ENCODE results near the gene PRKCE. TPM values are rescaled to one million over a fixed set of nuclear protein-coding genes. Genes with fewer than 3 reads are reported as not detected.

PRKCE gene
- total RNA-seq, 1 experiment from 2014 or later, result 17.7 TPM

DNA sequence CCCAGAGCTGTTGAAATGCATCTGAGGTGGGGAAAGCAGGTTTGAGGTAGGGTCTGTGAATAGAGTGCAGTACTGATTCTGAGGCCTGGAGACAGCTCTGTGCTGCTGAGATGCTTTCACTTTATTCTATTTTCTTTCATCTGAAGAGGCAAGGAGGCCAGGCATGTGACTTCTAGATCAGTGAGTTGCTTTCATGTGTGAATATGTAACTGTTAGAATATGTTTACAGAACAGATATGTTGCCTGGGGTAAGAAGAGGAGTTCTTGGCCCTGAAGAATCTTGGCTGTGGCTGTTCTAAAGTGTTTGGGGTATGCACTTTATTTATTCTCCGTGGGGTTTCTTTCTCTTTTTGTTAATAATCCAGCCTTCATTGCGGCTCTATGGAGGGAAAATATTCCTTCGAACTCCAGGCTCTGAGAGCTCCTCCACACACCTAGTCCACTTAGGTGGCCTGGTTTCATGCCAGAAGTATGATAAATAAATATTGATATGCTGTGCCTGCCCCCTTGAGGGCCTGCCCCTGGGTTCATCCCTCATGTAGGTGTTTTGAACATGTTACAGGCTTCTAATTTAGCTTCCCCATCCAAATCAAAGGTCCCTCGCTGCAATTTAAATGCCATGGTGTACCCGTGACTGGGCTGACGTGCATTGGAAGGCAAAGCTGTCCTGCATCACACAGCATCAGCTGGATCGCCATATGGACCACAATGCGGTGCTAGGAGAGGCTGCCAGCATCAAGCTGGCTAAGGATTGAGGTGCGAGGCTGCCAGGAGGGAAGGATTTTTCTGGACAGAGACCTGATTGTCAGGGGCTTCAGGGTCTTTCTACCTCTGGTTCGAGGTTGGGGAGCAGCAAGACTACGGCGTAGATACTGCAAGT, 102.9 kb downstream of the PRKCE start:
- DNase-seq (ENCODE audit: low spot score), result no peak

DNA sequence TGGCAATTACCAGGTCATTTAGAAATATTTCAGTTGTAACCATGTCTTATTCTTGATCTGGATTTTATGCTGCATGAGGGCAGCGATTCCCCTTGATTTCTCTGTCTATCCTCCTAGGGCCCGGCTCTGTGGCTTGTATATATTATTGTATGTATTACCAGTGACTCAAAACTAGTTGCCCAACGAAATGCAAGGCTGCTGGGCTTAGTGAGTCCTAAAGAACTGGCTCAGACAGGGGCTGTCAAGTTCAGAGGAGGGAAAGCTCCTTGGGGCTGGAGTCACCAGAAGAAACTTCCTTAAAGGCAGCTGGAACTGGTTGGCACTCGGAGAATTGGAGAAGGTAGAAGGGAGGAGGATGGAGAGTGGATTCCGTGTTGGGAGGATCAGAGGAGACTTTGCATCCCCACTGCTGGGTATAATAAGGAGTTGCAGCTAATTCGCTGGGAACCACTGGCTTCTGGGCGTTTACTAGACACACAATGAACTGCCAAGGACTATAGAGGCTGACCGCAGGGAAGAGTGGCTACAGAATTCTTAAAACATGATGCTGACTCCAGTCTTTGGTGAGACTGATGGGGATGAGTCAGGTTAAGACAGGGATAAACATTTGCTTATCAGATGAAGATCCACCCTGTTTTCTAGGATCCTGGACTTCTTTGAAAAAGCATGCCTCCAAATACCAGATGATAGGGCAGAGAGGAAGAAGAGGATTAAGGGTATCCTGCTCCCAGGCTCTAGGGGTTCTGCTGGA, 104.3 kb downstream of the PRKCE start:
- peak; percentile 96 for DNase-seq (ENCODE audit: low spot score)

DNA sequence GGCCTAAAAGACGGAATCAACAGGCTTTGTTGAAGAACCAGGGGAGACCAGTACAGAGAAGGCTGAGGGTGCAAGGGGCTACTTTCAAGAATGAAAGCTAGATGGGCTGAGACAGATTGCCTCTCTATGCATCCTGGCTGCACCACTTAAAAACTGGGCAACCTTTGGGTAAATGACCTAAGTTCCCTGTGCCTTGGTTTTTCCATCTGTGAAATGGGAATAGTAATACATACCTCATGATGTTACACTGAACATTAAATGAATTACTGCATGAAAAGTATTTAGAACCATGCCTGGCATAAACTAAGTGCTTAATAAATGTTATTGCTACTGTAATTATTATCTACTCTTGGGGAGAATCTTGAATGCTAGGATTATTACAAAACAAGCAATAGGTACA, 106.5 kb downstream of the PRKCE start:
- no peak for DNase-seq (ENCODE audit: low spot score)

DNA sequence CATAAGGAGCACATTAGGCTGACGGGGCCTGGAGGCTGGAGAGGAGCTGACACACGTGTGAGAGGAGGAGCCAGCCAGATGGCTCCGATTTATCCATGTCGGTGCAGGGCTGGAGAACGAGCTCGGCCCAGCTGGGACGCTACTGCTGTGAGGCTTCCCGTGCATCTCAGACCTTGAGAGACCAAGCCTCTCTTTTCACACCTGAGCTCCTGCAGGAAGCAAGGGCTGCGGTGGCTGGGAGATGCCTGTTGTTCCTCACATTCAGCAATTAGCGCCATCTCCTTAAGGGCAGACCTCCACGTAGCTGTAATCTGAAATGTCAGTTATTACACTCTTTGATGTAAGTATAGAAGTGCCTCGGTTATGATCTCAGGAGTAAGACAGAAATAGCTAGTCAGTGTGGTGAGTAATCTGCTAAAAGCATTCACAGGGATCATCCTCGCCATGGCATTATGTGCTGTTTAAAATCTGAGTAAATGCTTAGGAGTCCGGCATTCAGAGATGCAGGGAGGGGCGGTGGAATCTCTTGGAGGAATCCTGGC, 107.9 kb downstream of the PRKCE start:
- DNase-seq (ENCODE audit: low spot score), result peak; percentile 60

DNA sequence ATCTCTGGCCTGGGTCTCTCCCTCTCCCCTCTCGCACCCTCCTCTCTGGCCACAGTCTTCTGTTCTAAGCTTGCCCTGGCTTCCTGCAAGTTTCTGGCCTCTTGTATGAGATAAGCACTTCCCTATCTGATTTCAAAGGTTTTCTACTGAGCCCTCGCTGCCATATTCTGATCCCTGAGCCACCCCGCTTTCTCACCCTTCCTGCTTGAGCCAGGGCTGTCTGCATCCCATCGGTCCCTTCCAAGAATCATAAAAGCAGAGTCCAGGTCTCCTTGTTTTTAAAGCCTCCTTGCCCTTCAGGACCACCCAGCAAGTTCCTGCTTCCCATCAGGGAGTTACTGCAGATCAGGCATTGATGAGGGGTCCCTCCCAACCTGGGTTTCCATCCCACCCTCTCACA, 110.2 kb downstream of the PRKCE start:
- DNase-seq (ENCODE audit: low spot score), result no peak

DNA sequence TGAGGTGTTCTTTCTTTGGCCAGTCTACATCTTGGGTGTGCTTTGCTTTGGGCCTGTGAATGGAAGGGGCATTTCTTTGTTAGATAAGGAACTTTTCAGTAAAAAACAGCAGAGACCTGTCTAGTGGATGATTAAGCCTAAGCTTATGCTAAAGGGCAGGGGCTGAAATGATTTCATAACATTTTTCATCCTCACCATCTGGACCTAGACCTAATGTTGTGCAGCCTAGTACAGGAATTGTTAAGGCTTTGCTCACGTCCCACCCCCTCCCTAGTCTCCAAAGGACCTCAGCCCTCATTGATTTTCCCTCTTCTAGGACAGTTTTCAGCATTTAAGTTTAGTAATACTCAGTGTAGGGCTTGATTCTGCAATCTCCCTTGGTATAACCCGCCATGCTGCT, 111.8 kb downstream of the PRKCE start:
- no peak for DNase-seq (ENCODE audit: low spot score)

DNA sequence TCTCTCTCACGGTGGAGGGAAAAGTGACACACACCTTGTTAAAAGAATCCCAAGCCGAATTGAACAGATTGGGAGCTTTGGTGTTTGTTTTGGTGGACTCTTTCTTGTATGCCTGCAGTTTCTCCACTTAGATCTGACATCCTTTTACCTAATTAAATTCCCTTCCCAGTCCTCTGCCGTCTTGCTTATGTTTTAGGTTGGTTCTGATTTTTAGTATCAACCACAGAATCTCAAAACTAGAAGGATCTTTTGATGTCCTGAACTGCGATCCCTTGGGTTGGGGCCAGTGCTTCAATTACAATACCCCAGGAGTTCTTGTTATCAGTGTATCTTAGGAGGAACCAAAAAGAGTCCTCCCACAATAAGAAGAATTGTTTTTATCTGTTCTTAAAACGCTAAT, 112.3 kb downstream of the PRKCE start:
- no peak for DNase-seq (ENCODE audit: low spot score)

DNA sequence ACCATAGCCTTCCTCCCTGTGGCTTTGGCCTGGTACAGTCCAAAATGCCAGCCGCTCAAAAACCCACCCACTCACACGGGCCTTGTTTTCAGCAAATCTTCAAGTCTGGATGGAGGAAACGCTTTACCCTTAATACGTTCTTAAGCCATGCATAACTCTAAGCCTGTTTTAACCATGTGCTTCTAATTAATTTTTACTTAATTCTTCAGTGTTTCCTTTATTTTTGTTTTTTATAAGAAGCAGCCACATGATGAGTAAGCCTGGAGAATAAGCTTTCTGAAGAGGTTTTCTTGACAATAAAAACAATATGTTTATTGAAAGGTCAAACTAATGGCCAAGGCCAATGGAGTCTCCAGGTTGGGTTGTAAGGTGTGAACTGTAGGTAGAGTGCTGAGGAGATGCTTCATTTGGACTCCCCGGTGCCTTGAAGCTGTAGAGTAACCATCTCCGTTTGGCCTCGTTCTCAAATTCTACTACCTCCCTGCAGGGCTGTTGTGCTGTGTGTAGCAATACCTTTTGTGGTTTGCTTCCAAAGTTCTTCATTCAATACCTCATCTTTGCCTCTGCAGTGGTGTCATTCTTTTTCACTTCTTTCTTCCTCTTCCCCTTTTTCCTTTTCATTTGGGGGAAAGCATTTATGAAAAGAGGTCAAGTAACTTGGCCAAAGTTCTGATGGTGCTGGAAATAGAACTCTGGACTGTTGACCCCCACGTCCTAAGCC, 113.7 kb downstream of the PRKCE start:
- DNase-seq (ENCODE audit: low spot score), result no peak

DNA sequence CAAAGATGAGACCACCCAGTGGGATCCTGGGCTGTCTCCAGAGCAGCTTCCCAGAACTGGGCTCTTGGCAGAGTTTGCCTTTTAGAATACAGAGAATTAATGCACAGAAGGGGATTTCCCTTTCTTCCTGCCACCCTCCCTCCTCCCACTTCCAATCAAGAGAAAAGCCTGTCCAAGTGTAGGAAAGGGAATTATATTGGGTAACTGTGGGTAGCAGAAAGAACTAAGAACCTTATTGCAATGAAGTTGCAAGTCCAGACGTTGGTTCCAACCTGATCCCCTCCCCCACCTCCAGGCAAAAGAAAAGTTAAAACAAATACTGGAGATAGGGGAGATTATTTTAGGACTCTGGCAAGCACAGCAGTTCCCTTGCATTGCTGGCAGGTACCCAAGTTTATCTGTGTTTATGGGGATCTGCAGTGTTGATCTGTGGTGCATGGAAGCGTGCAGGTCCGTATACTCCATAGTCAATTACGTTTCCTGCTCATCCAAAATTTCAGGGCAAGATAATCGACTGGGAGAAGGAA, 114.3 kb downstream of the PRKCE start:
- no peak for DNase-seq (ENCODE audit: low spot score)

DNA sequence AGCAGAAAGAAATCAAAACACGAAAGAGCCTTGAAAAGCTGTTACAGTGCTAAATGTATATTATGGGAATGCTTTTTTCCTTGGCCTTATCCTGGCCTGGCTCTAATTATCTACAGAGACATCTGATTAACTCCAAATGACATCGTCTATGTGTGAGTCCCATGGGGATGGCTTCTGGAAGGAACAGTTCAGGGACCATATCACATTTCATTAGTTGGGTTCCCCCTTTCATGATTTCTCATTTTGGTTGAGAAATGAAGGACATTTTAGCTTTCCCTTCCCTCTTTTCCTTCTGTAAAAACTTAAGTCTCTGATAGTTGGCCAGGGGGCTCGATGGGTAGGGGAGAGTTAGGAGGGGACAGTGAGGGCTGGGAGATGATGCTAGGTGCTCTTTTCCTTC, 116.7 kb downstream of the PRKCE start:
- no peak for DNase-seq (ENCODE audit: low spot score)

DNA sequence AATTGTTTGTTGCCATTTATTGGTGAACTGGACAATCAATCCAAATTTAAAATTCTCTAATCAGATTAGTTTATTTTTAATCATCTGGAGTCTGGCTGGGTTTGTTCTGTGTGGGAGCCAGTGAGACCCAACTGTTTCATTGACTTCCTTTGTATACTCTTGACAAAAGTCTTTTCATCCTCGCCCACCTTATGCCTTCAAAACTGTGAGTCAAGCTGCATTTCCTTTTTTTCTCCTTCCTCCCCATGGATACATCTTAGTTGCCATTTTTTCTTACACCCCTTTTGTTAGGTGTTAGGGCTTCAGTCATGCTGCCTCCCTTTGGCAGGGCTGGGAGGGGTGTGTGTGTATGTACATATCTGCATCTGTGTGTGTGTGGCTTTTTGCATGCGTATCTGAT, 117.6 kb downstream of the PRKCE start:
- no peak for DNase-seq (ENCODE audit: low spot score)

DNA sequence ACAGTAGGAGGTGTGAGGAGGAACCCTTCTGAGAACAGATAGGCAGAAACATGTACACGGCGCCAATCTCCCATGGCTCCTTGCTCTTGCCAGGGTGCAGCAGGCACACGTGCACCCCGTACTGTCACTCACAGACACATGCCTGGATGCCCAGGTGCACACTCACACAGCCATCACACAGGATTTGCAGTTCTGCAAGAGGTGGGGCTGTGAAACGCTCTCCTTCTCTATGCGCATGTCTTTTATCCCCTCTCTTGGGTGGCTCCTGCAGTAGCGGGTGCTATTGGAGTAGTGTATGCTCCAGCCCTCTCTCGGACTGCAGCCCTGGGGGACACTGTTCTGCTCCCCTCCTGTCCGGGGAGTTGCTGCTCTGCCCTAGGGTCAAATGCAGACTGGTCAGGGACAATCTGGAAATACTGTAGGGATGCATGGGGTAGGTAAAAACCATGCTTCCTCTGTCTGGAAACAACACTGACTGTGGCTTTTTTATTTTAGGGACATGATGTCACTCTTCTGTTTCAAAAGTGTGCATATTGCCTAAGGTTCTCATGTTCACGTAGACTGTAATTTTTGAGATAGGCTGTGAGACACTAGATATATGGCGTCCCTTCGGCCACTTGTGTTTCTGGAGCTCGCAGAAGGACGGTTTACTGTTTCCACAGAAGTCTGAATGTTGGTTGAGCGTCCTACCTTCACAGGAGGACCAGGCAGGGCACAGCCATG, 118.5 kb downstream of the PRKCE start:
- no peak for DNase-seq (ENCODE audit: low spot score)

DNA sequence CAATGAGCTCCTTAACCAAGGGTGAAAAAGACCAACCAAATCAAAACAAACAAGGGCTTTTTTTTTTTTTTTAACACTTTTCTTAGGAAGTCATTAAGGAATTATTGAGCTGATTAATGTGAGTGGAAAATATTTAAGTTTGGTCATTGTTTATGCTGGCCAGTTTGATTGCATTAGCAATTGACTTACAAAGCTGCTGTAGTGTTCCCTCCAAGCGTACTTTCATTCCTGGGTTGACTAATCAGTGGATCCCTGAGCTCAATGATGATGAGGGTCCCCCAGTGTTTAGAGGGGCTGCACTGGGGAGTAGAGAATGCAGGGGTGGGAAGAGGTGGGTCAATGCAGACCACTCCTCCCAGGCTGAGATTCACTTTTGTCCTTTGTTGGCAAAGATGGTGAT, 119.3 kb downstream of the PRKCE start:
- DNase-seq (ENCODE audit: low spot score), result no peak

DNA sequence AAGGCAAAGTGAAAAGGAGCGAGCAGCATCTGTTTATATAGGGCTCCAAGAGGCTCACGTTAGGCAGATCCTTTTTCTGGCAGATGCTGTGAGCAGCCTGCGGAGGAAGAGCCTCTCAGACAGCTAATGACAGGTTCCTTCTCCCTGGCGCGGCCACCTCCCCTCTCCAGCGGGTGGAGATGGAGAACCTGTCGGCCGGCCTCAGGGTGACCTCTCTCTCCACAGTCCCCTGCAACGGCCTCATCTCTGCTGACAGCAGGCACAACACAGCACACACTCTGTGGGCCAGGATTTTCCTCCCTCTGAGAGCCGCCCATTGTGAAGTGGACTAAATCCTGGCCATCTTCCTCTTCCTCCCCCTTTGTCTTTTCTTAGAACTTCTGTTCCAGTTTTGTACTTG, 119.8 kb downstream of the PRKCE start:
- no peak for DNase-seq (ENCODE audit: low spot score)

DNA sequence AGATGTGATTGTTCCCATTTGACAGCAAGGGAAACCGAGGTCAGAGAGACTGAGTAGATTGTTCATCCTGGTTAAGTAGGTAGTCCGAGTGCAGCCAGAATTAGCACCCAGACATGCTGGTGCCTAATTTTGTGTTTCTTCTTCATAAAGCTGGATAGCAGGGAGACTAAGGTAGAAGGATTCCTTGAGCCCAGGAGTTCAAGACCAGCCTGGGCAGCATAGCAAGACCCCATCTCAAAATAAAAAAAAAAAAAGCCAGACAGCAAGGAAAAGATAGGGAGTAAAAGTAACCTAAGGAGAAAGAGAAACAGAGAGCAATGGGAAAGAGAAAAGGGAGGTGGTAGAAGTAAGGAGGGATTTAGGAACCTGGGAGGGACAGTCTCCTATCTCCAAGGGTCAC, 120.6 kb downstream of the PRKCE start:
- DNase-seq (ENCODE audit: low spot score), result no peak

DNA sequence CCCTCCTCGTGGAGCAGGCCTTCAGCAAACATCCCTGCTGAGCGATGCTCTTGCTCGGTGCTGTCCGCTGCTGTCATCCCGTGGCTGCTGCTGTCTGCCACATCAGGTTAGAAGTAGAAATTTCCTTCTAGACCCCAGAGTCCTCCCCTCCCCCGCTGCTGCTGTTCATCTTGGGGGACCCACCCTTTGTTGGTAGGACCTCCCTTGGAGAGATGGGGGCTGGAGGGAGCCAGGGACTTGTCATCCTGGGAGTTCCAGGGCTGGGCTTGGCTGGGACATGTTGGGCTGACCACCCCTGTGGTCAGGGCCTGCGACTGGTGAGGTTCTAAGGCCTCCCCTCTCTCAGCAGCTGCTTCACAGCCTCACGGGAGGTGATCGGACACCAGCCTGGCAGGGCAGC, 122.4 kb downstream of the PRKCE start:
- no peak for DNase-seq (ENCODE audit: low spot score)

DNA sequence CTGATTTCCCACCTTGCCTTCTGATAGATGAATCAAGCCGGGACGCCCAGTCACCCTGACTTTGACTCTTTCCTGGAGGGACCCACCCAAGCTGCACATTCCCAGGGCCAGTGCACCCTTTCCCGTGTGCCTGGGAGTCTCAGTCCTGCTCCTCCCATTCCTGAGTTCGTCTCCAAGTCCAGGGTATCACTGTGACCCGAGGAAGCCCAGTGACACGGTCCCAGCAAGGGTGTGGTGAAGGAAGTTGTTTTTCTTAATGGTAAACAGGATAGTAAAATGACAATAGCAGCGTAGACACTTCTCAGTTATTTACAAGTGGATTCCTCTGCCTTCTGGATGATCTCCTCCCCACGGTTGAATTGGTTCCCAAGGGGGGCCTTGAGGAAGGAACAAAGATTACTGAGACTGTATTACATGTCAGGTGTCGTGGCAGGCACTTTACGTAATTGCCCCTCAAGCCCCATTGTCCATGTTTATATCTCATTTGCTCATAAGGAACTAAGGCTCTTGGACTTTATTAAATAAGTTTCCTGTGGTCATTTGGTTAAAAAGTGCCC, 123.3 kb downstream of the PRKCE start:
- no peak for DNase-seq (ENCODE audit: low spot score)

DNA sequence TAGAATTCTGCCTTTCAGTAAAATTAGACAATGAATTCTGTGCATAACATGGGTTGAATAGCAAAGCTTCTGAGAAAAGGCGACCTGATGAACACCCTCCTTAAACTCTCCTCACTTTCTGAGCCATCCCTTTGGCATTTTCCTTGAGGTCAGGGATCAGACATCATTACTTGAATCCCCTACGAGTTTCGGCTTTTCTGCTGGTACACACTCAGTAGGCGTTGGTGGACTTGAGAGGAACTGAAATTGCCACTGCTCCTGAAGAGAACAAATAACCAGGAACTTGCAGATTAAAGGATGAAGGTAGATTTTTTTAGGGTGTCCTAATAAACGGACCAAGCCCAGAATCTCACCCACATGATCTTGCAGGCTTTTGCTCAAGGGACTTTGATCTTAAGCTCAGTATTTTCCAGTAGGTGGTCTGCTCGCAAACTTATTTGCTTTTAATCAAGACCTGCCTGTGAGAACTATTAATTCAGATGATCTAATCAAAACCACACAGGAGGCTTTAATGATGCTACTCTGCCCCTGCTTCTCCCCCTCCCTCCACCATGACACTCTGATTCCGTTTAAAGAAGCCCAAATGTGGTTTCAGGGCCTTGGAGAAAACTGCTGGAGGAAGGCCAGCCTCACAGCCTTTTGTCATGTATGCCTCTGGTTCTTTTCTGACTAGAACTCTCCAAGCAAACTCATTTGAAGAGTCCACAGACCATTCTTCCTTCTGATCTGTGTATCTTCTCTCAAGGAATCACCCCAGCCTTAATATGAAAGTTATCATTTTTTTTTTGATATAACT, 124.9 kb downstream of the PRKCE start:
- no peak for DNase-seq (ENCODE audit: low spot score)

DNA sequence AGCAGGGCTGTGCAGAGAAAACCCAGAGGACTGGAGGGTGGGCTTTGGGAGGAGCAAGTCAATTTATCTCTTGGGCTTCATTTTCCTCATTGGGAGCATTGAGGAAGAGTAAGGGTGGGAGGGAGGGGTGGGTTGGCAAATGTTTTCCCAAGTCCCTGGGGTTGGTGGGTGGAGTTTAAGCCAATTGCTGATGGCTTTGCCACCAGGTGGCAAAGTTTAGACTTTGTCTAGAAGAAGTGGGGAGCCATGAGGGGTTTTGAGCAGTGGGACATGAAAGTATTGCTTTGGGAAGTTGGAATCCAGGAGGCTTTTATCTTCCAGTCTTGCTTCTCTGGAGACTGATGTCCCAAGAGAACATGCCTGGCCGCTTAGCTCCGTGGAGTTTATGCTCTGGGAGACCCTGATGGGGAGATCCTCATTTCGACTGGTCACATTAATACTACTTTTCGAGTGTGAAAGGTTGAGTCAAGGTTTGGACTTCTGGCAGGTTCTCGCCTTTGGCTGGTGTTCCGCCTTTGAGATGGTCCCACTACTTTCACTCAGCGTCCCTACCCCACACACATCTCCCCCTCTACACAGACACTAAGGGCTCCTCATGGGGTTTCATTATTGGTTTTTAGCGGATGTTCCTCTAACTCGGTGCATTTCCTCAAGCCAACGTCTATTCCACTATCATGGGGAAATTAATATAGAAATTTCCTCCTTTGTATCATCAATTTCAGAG, 126.7 kb downstream of the PRKCE start:
- no peak for DNase-seq (ENCODE audit: low spot score)
